Stimulated activated CD8-positive, alpha-beta memory T cell treated with anti-CD3 and anti-CD28 coated beads, Interleukin-7, amount 100 ng/mL, for 48 hours (primary cell): ENCODE data around the gene SPATA31C2.
A peak's percentile ranks its signal among the peaks of the same experiment; 100 is the strongest.
"Not testable (repeated sequence)": the region's sequence is repeated elsewhere in the genome, so short reads cannot be mapped to it uniquely, and the experiment has no call there.

ENCODE experiments used
- DNase-seq, 2 donors: peaks; one replicate each; pipeline ENCODE4 v3.0.0-alpha.2; 2020; ENCODE audit warnings: low read depth in 1 of 2; ENCODE audit errors: extremely low read depth in 1 of 2

Gene SPATA31C2

GRCh38 chr9:88138375-88138774, at the start of gene SPATA31C2:
TSS of gene SPATA31C2 (minus strand) at chr9:88138475. CDS start at chr9:88138446, 29 bp downstream.
- not testable (repeated sequence) for DNase-seq

GRCh38 chr9:88187631-88188030, 49.4 kb upstream of the SPATA31C2 start:
- DNase-seq: no peak

DNA sequence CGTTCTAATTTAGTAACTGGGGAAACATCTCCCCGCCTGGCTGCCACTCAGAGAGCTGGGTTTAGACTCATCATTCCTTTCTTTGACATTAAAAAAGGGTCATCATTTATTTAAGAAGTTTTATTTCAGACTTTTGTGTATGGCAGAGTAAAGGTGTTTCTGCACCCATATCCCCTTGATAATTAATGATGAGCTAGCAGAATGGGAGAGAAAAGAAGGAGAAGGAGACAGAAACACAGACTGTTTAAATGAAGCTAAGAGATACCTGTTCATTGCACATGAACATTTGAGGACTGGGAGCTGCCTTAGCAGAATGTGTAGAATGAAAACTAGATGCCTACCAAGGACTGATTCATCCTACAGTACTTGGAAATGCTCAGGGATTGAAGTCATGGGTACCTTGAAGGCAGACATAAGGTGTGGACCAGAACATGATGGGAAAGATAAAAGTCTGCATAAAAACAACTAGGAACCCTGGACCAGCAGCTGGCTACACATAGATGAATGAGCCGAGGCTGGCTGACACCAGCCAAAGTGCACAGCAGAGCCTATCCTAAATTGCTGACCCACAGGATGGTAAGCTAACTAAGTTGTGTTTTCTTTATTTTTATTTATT, 48.3 kb upstream of the SPATA31C2 start:
- DNase-seq: no peak

DNA sequence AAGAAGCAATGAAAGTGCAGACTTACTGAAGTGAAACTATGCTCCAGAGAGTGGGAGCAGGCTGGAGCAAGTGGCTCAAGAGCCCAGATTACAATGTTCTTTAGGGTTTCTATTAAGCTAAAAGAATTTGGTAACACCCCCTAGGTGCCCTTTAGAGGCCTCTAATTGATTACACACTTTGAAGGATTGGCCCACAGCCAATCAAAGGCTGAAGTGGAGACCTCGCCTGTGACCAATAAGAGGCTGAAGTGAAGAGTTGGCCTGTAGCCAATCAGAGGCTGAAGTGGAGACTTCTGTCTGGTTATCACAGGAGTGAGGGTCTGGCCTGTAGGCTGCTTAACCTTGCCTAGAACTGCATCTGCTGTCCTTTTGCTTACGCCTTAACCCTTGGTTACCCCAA, 46.7 kb upstream of the SPATA31C2 start:
- no peak for DNase-seq

GRCh38 chr9:88183798-88184495, 45.7 kb upstream of the SPATA31C2 start:
- DNase-seq: no peak

DNA sequence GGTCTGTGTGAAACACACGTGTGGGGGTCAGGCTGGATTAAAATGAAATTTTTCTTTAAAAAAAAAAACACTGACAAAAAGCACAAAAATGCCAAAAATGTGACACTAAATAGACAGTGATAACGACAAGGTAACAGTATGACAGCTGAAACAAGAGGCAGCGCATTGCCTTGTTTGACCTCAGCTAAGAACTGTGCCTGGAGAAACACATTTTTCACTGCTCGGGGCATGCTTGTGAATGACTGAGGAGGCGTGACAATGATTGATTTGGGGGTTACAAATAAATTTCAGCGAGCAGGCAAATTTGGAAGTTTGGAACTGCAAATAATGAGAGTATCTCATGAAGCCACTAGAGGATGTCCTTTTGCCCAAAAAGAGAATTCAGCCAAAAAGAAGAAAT, 44.2 kb upstream of the SPATA31C2 start:
- DNase-seq: no peak

DNA sequence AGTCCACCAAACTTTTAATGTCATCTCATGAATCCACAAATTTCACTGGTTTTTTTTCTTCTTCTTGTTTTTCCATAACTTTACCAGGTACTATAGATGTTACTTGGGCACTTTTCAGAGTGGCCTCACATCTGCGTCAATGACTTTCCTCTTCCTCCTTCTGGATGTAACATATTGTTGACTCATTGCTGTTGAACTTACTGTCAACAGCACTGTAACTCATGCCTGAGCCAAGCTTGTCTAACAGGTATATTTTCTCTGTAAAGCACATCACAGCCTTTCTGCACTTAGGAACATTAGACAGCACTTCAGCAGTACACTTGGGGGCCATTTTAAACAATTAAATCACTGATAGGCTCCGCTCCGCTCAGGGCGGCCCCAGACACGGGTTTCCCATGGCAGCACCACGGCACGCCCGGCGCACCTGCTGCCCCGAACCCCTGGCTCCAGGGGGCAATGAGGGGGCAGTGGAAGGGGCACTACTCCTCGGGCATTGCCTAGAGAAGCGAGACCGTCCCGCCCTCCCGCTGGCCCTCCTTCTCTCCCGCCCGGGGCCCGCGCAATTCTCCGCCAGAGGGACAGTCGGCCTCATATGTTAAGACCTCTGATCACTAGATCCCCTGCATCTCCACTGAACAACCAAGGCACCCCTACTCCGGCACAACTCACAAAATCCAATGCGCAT, 41.9 kb upstream of the SPATA31C2 start:
- DNase-seq: no peak

GRCh38 chr9:88179062-88179521, 40.8 kb upstream of the SPATA31C2 start:
- DNase-seq: peak in 1 of 2 donors; percentile 7

GRCh38 chr9:88178641-88179040, 40.4 kb upstream of the SPATA31C2 start:
- no peak for DNase-seq

- no peak for DNase-seq
These were observed 39.1 kb upstream of the SPATA31C2 start for GRCh38 chr9:88177371-88177770.

DNA sequence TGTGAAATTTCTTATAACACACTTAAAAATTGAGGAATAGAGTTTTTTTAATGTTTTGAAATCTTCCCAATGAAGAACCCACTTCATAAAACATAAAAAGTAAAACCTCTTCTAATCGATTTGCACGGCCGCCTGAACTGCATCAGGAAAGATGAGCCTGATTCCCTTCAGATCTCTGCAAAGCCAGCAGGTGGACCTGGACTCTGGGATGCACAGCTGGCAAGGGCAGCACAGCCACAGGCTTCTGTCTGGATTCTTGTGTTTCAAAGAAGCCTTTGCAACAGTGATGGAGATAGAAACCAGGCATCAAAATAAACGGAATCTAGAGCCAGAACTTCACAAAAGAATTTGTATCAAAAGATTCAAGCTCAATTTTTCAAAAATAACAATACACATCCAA, 36.0 kb upstream of the SPATA31C2 start:
- no peak for DNase-seq

DNA sequence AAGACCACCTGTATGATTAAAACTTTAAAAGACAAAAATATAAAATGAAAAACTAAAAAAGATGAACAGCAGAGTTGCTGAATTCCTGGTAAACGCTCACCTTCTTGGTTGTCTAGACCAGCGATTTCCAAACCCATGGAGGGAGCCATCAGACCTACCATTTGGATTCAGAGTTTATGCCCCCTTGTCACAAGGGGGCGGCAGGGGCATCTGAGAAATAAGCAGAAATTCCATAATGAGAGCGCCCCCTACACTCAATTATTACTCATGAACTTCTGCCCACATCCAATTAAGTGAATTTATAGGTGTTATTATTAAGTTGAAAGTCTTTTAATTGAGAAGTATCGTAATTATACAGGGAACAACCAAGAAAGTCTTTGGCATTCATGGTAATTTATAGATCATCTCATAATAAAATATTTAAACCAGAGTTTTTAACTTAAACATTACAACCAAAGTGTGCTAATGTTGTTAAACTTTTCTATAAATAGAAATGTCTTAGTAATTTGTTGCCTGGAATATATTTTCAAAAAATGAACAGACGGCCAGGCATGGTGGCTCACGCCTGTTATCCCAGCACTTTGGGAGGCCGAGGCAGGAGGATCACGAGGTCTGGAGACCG, 35.2 kb upstream of the SPATA31C2 start:
- DNase-seq: peak in 1 of 2 donors; percentile 18

- DNase-seq: no peak
These were observed 31.4 kb upstream of the SPATA31C2 start for GRCh38 chr9:88169700-88170099.

GRCh38 chr9:88168564-88168963, 30.3 kb upstream of the SPATA31C2 start:
- DNase-seq: no peak

GRCh38 chr9:88166660-88167059, 28.4 kb upstream of the SPATA31C2 start:
- no peak for DNase-seq

- no peak for DNase-seq
These were observed 26.6 kb upstream of the SPATA31C2 start for GRCh38 chr9:88164850-88165249.

GRCh38 chr9:88161144-88161543, 22.9 kb upstream of the SPATA31C2 start:
- no peak for DNase-seq

DNA sequence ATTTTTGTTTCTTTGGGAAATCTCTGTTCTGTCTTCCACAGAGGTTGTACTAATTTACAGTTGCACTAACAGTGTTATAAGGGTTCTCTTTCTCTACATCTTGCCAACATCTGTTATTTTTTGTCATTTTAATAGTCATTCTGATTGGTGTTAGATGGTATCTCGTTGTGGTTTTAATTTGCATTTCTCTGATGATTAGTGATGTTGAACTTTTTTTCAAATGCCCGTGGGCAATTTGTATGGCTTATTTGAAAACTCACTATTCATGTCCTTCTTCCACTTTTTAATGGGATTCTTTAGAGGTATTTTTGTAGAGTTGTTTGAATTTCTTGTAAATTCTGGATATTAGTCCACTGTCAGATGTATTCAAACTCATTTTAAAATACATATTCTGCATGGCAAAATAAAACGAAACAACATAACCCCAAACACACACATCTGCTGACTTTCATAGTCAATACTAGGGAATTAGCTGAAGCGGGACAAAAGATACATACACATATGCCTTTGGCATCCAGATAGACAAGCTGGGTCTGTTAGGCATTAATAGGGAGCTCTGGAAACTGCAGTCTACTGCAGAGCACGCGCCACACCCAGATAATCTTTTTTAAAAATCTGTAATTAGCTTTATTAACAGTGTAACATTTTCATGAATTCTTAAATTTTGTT, 5.8 kb upstream of the SPATA31C2 start:
- DNase-seq: no peak

DNA sequence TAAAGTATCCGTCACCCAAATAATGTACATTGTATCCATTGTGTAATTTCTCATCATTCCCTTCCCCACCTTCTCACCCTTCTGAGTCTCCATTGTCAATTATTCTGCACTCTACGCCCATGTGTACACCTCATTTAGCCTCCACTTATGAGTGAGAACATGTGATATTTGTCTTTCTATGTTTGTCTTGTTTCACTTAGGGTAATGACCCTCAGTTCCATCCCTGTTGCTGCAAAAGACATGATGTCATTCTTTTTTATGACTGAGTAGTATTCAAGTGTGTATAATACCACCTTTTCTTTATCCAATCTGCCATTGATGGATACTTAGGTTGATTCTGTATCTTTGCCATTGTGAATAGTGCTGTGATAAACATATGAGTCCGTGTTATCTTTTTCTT, 4.9 kb upstream of the SPATA31C2 start:
- no peak for DNase-seq

- DNase-seq: not testable (repeated sequence)
These were observed 4.7 kb downstream of the SPATA31C2 start for GRCh38 chr9:88133552-88133951.

- DNase-seq: not testable (repeated sequence)
These were observed 8.7 kb downstream of the SPATA31C2 start for GRCh38 chr9:88129556-88129955.
